ENCODE measurements around the gene EFNB3. TPM values are rescaled to one million over a fixed set of nuclear protein-coding genes. Genes with fewer than 3 reads are reported as not detected.

The EFNB3 gene
- total and polyA plus RNA-seq, 2 of the 13 experiments (the other 11 are each of a cell fraction or from before 2014, with no cell fraction given) = 0.07 to 0.25 TPM

DNA sequence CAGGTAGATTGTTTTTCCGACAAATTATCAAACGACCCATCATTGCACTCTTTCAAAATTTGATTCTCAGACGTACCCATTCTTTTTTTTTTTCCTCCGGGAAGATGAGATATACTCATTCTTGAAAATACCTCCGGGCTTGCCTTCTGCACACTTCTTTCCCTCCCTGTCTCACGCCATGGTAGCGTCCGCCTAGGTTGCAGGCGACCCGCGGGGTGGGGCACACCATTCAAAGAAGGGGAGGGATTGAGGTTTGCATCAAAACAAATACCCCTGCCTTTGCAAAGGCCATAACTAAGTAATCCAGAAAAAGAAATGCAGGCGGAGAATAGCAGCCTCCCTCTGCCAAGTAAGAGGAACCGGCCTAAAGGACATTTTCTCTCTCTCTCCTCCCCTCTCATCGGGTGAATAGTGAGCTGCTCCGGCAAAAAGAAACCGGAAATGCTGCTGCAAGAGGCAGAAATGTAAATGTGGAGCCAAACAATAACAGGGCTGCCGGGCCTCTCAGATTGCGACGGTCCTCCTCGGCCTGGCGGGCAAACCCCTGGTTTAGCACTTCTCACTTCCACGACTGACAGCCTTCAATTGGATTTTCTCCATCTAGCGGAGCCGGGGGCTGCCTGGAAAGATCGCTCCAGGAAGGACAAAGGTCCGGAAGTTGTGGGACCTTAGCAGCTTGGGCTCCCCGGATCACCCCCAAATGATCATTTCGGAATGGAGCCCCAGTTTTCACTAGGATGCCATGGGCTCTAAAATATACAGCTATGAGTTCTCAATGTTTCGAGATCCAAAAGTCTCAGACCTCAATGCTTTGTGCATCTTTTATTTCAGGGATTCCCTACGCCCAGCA is 18.6 kb upstream of the EFNB3 start (continued):
- TF ChIP-seq, protein P1, sequence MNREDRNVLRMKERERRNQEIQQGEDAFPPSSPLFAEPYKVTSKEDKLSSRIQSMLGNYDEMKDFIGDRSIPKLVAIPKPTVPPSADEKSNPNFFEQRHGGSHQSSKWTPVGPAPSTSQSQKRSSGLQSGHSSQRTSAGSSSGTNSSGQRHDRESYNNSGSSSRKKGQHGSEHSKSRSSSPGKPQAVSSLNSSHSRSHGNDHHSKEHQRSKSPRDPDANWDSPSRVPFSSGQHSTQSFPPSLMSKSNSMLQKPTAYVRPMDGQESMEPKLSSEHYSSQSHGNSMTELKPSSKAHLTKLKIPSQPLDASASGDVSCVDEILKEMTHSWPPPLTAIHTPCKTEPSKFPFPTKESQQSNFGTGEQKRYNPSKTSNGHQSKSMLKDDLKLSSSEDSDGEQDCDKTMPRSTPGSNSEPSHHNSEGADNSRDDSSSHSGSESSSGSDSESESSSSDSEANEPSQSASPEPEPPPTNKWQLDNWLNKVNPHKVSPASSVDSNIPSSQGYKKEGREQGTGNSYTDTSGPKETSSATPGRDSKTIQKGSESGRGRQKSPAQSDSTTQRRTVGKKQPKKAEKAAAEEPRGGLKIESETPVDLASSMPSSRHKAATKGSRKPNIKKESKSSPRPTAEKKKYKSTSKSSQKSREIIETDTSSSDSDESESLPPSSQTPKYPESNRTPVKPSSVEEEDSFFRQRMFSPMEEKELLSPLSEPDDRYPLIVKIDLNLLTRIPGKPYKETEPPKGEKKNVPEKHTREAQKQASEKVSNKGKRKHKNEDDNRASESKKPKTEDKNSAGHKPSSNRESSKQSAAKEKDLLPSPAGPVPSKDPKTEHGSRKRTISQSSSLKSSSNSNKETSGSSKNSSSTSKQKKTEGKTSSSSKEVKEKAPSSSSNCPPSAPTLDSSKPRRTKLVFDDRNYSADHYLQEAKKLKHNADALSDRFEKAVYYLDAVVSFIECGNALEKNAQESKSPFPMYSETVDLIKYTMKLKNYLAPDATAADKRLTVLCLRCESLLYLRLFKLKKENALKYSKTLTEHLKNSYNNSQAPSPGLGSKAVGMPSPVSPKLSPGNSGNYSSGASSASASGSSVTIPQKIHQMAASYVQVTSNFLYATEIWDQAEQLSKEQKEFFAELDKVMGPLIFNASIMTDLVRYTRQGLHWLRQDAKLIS (CRISPR knock-in tag; IDR thresholded peaks at IDR 0.05) = no peak
- no peak for TF ChIP-seq KLF15 (CRISPR knock-in tag; IDR thresholded peaks at IDR 0.05; ENCODE audit: borderline replicate concordance)
- 0 out of 2 replicates have a peak, but pooled peaks have one; percentile 25 for TF ChIP-seq DR1 (CRISPR knock-in tag; IDR thresholded peaks at IDR 0.05)
- TF ChIP-seq, protein P2, sequence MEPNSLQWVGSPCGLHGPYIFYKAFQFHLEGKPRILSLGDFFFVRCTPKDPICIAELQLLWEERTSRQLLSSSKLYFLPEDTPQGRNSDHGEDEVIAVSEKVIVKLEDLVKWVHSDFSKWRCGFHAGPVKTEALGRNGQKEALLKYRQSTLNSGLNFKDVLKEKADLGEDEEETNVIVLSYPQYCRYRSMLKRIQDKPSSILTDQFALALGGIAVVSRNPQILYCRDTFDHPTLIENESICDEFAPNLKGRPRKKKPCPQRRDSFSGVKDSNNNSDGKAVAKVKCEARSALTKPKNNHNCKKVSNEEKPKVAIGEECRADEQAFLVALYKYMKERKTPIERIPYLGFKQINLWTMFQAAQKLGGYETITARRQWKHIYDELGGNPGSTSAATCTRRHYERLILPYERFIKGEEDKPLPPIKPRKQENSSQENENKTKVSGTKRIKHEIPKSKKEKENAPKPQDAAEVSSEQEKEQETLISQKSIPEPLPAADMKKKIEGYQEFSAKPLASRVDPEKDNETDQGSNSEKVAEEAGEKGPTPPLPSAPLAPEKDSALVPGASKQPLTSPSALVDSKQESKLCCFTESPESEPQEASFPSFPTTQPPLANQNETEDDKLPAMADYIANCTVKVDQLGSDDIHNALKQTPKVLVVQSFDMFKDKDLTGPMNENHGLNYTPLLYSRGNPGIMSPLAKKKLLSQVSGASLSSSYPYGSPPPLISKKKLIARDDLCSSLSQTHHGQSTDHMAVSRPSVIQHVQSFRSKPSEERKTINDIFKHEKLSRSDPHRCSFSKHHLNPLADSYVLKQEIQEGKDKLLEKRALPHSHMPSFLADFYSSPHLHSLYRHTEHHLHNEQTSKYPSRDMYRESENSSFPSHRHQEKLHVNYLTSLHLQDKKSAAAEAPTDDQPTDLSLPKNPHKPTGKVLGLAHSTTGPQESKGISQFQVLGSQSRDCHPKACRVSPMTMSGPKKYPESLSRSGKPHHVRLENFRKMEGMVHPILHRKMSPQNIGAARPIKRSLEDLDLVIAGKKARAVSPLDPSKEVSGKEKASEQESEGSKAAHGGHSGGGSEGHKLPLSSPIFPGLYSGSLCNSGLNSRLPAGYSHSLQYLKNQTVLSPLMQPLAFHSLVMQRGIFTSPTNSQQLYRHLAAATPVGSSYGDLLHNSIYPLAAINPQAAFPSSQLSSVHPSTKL (CRISPR knock-in tag; IDR thresholded peaks at IDR 0.05) = no peak; the same call in 1 of the 2 replicates
- TF ChIP-seq FOSL2 (CRISPR knock-in tag; IDR thresholded peaks at IDR 0.05) = 0 out of 2 replicates have a peak, but pooled peaks have one; percentile 8
- TF ChIP-seq ZNF205 (CRISPR knock-in tag; IDR thresholded peaks at IDR 0.05) = no peak
- no peak for TF ChIP-seq REXO4 (CRISPR knock-in tag; IDR thresholded peaks at IDR 0.05; ENCODE audit: borderline replicate concordance)
- peak; percentile 63 for TF ChIP-seq GATAD1 (CRISPR knock-in tag; IDR thresholded peaks at IDR 0.05)
- no peak for TF ChIP-seq ZNF121 (CRISPR knock-in tag; IDR thresholded peaks at IDR 0.05)
- TF ChIP-seq, protein P3, sequence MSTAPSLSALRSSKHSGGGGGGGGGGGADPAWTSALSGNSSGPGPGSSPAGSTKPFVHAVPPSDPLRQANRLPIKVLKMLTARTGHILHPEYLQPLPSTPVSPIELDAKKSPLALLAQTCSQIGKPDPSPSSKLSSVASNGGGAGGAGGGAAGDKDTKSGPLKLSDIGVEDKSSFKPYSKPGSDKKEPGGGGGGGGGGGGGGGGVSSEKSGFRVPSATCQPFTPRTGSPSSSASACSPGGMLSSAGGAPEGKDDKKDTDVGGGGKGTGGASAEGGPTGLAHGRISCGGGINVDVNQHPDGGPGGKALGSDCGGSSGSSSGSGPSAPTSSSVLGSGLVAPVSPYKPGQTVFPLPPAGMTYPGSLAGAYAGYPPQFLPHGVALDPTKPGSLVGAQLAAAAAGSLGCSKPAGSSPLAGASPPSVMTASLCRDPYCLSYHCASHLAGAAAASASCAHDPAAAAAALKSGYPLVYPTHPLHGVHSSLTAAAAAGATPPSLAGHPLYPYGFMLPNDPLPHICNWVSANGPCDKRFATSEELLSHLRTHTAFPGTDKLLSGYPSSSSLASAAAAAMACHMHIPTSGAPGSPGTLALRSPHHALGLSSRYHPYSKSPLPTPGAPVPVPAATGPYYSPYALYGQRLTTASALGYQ (CRISPR knock-in tag; IDR thresholded peaks at IDR 0.05) = peak; percentile 58; the same call in 1 of the 2 replicates
- TF ChIP-seq, protein P4, sequence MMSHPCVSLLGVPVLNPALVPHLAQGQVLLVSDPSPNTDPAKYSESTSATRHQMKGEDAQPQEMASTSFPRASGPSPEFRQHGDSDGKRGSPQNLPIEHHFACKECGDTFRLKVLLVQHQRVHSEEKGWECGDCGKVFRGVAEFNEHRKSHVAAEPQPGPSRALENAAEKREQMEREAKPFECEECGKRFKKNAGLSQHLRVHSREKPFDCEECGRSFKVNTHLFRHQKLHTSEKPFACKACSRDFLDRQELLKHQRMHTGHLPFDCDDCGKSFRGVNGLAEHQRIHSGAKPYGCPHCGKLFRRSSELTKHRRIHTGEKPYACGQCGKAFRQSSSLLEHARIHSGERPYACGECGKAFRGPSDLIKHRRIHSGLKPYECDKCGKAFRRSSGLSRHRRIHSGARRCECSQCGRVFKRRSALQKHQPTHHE (CRISPR knock-in tag; IDR thresholded peaks at IDR 0.05; ENCODE audit: borderline replicate concordance) = 0 out of 2 replicates have a peak, but pooled peaks have one; percentile 4
- 0 out of 2 replicates have a peak, but pooled peaks have one; percentile 45 for TF ChIP-seq ZNF766 (CRISPR knock-in tag; IDR thresholded peaks at IDR 0.05; ENCODE audit: borderline replicate concordance)
- TF ChIP-seq ZNF333 (CRISPR knock-in tag; IDR thresholded peaks at IDR 0.05; ENCODE audit: borderline replicate concordance) = no peak
- no peak for TF ChIP-seq ZNF629 (CRISPR knock-in tag; conservative IDR thresholded peaks at IDR 0.05)
- no peak for TF ChIP-seq ZNF431 (CRISPR knock-in tag; IDR thresholded peaks at IDR 0.05; ENCODE audit: borderline replicate concordance, low read depth)
- TF ChIP-seq ZFX (CRISPR knock-in tag; IDR thresholded peaks at IDR 0.05; ENCODE audit: low read depth) = peak; percentile 10; the same call in 1 of the 2 replicates
- no peak for TF ChIP-seq CC2D1A (CRISPR knock-in tag; IDR thresholded peaks at IDR 0.05)

Data from HepG2 (cell line).